ENCODE results near the gene PSMA2. TPM values are rescaled to one million over a fixed set of nuclear protein-coding genes. Genes with fewer than 3 reads are reported as not detected.

The PSMA2 gene
- total RNA-seq, 1 donor from 2014 or later: 88.1 TPM

DNA sequence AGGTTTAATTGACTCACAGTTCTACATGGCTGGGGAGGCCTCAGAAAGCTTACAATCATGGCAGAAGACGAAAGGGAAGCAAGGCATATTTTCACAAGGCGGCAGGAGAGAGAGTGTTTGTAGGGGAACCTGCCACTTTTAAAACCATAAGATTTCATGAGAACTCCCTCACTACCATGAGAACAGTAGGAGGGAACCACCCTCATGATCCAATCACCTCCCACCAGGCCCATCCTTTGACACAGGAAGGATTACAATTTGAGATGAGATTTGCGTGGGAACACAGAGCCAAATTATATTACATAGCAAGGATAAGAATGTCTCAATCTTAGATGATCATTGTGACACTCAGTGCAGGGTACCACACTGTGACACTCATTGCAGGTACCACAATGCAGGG, 44.4 kb upstream of the PSMA2 start:
- H3K9me3 Mint-ChIP-seq: no peaks in the 10 kb centered on the region
- ATAC-seq (ENCODE audit: low read depth) (no peak), DNase-seq (no peak)
- no peak overlapping the region for H3K4me3 Mint-ChIP-seq
- ChIA-PET CTCF (no interaction called here), POLR2A (no interaction called here)
- H3K27me3 Mint-ChIP-seq: peaks cover 26% of the 10 kb centered on the region
- intact Hi-C loops (cut with micrococcal nuclease): no loop called here
- no peaks in the 10 kb centered on the region for H3K36me3 Mint-ChIP-seq (ENCODE audit: low read depth)
- no peak overlapping the region for H3K27ac Mint-ChIP-seq
- H3K4me1 Mint-ChIP-seq: no peaks in the 10 kb centered on the region
- TF ChIP-seq, protein P1, sequence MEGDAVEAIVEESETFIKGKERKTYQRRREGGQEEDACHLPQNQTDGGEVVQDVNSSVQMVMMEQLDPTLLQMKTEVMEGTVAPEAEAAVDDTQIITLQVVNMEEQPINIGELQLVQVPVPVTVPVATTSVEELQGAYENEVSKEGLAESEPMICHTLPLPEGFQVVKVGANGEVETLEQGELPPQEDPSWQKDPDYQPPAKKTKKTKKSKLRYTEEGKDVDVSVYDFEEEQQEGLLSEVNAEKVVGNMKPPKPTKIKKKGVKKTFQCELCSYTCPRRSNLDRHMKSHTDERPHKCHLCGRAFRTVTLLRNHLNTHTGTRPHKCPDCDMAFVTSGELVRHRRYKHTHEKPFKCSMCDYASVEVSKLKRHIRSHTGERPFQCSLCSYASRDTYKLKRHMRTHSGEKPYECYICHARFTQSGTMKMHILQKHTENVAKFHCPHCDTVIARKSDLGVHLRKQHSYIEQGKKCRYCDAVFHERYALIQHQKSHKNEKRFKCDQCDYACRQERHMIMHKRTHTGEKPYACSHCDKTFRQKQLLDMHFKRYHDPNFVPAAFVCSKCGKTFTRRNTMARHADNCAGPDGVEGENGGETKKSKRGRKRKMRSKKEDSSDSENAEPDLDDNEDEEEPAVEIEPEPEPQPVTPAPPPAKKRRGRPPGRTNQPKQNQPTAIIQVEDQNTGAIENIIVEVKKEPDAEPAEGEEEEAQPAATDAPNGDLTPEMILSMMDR (IDR thresholded peaks at IDR 0.05): no peak

DNA sequence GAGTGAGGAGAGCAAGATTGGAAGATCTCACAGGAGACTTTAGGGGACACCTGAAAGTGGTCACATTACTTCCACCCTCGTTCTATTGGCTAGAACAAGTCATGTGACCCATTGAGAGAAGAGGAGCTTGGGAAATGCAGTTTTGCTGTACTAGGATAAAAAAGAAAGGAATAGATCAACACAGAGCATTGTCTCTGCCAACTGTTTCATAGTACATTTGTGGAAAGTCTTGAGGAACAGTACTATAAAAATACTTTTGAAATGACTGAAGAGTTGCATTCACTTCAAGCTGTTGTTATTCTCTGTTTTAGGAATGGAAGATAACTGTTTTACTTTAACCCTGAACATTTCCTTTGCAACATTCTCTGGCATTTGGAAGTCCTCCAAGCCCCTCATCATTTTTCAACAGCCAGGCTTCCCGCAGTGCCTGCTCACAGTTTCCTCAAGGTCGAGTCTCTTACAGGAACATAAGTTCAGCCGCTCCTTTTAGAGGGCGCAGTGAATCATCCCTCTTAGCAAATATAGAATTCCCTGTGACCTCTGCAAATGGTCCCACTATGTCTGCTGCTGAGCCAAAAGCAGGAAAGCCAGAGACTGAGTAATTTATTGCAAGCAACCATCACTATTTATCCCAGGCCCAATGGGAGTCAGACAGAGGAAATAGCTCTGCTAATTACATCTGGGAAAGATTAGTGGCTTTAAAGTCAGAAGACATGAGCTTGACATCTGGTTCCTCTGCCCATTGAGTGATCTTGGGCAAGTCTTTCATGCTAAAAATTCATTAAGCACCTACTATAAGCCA, 40.9 kb upstream of the PSMA2 start:
- Mint-ChIP-seq H3K27ac (no peak overlapping the region), H3K9me3 (no peaks in the 10 kb centered on the region), H3K4me1 (no peaks in the 10 kb centered on the region), H3K36me3 (ENCODE audit: low read depth) (no peaks in the 10 kb centered on the region), H3K27me3 (peaks cover 17% of the 10 kb centered on the region), H3K4me3 (no peak overlapping the region)
- POLR2A ChIA-PET: no interaction called here
- no peak for DNase-seq
- CTCF ChIA-PET: no interaction called here
- TF ChIP-seq, protein P1 (IDR thresholded peaks at IDR 0.05): no peak
- intact Hi-C loops (cut with micrococcal nuclease): no loop called here
- no peak for ATAC-seq (ENCODE audit: low read depth)

DNA sequence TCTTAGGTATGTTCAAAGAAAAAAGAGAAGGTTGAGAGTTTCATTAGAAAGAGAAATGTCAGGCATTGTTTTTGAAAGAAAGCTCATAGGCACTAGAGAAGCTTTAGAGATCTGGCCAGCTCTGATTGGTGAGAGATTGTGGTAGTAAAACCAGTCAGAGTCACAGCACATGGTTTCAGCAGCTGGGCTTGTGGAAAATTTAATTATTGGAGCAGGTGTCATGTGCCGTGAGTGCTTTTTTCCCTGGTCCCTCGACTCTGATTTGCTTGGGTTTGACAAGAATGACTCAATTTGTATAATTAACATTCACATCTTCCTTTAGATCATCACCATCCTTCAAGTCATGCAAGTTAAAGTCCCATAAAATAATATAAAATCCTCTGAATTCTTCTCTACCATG, 35.4 kb upstream of the PSMA2 start:
- no peak for ATAC-seq (ENCODE audit: low read depth)
- no peak for DNase-seq
- TF ChIP-seq, protein P1 (IDR thresholded peaks at IDR 0.05): no peak
- Mint-ChIP-seq H3K27ac (no peak overlapping the region), H3K27me3 (peaks cover 6% of the 10 kb centered on the region), H3K9me3 (no peaks in the 10 kb centered on the region), H3K4me1 (no peaks in the 10 kb centered on the region), H3K36me3 (ENCODE audit: low read depth) (no peaks in the 10 kb centered on the region), H3K4me3 (no peak overlapping the region)
- POLR2A ChIA-PET: no interaction called here
- intact Hi-C loops (cut with micrococcal nuclease): no loop called here
- CTCF ChIA-PET: no interaction called here

DNA sequence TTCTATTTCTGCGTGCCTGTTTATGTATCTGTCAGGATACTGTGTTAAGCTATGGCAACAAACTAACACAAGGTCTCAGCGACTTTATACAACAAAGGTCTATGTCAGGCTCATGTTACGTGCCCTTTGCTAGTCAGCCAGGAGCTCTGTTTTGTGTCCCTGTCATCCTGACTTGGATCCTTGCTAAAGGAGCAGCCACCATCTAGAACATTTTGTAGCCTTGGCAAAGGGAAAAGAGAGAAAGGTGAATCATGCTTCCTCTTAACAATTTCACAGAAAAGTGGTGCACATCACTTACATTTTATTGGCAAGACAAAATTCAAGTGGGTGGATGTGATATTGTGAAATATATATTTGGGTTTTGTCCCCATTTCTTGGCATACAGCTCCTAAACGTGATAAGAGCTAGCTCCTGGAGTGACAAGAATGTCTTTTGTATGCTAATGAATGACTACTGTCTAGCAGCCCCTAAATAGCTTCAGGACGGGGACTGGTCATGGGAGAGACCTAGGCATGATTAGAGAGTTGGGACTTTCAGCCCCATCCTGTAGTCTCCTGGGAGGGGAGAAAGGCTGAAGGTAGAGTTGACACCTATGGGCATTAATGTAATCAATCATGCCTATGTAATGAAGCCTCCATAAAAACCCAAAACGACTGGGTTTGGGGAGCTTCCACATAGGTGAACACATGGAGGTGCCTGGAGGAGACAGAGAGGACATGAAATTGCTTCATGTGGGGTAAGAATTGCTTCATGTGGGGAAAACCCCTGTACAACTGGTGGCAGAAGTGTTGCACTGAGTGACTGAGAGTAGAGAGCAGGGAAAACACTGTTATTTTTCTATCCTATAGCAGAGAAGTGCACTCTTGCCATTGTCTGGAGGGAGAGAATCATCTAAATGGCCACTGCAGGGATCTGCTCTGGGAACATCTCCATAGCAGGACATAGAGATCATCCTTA, 33.2 kb upstream of the PSMA2 start:
- H3K9me3 Mint-ChIP-seq: no peaks in the 10 kb centered on the region
- DNase-seq: no peak
- no peaks in the 10 kb centered on the region for H3K36me3 Mint-ChIP-seq (ENCODE audit: low read depth)

More for the DNA sequence above, 33.2 kb upstream of the PSMA2 start:
- no peak for ATAC-seq (ENCODE audit: low read depth)
- intact Hi-C loops (cut with micrococcal nuclease): no loop called here
- Mint-ChIP-seq H3K27me3 (peaks cover 13% of the 10 kb centered on the region), H3K27ac (no peak overlapping the region), H3K4me1 (no peaks in the 10 kb centered on the region), H3K4me3 (no peak overlapping the region)
- ChIA-PET POLR2A (no interaction called here), CTCF (no interaction called here)
- TF ChIP-seq, protein P1 (IDR thresholded peaks at IDR 0.05): no peak
